Lower lobe of right lung (tissue), 2 donors: ENCODE results near the gene EXOSC3. TPM values are rescaled to one million over a fixed set of nuclear protein-coding genes. Genes with fewer than 3 reads are reported as not detected.

Source experiments
- ATAC-seq, 2 donors: fragments of 200-7000 bp; cut with Tn5 transposase; one replicate each; pipeline ENCODE4 v1.9.1; 2020 to 2022; ENCODE audit warnings: mild to moderate bottlenecking in 2 of 2, moderate library complexity in 2 of 2
- DNase-seq: peaks from one replicate; pipeline ENCODE4 v3.0.0-alpha.2; 2020
- H3K27ac ChIP-seq: fragments of 200-600 bp; one replicate; pipeline ENCODE4 v1.8.0; 2022
- H3K27me3 ChIP-seq: fragments of 200-600 bp; one replicate; pipeline ENCODE4 v1.8.0; 2022; ENCODE audit warnings: low read depth
- H3K36me3 ChIP-seq: fragments of 200-600 bp; one replicate; pipeline ENCODE4 v1.8.0; 2022; ENCODE audit warnings: mild to moderate bottlenecking
- H3K4me1 ChIP-seq: fragments of 200-600 bp; one replicate; pipeline ENCODE4 v1.8.0; 2022
- H3K4me3 ChIP-seq: fragments of 200-600 bp; one replicate; pipeline ENCODE4 v1.8.0; 2022; ENCODE audit warnings: mild to moderate bottlenecking
- H3K9me3 ChIP-seq: fragments of 200-600 bp; one replicate; pipeline ENCODE4 v1.8.0; 2022
- intact Hi-C: fragments of 100-400 bp; cut with DNase I; formaldehyde crosslinking; loops from one replicate; pipeline ENCODE4 v1.11.0; 2022
- total RNA-seq: library from RNA; stranded (reverse); fragmentation: NEBNext Ultra II Directional; extraction: Animal tissue kit (Norgen Biotek cat#: 25700); gene quantifications from one replicate; pipeline ENCODE4 v1.2.1, GENCODE V29; 2021
- TF ChIP-seq, protein P1 (sequence below): fragments of 200-600 bp; IDR thresholded peaks from one replicate; pipeline ENCODE4 v1.8.0; 2022; ENCODE audit warnings: antibody characterized with exemption, mild to moderate bottlenecking
- donor health status: DM: no; HTN: yes; CAD: no; lungs with severe emphysema.

Gene EXOSC3
- total RNA-seq, 1 donor from 2014 or later, result 34.6 TPM

DNA sequence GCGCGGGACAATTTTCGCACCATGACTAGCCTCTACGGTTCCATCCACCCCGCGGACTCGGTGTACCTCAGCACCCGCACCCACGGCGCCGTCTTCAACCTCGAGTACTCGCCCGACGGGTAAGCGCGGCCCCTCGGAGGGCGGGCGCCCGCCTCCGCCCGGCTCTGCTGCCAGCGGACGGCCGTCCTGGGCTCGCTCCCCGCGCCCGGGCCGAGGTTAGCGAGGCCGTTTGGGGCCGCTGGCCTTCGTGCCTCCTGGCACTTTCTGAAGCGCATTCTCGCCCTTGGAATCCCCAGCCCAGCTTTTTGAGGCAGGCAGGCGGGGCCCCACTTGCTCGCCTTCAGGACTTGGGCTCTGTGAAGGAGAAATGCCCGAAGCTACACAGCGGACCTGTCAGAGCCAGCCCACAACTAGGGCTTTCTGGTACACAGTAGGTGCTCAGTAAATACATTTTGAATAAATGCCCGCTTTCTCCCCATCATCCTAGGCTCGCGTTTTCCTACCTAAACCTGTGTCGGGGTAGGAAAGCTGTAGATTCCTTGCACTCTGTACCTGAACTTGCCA lies 16.5 kb upstream of the EXOSC3 start:
- no peaks in the 10 kb centered on the region for H3K36me3 ChIP-seq
- DNase-seq (peak; percentile 69), ATAC-seq (peak; percentile 71 to 88)
- intact Hi-C loops, result no loop called here
- H3K4me1 ChIP-seq, result peaks cover 32% of the 10 kb centered on the region
- H3K27ac ChIP-seq, result peak overlapping the region; percentile 87
- TF ChIP-seq, protein P1, sequence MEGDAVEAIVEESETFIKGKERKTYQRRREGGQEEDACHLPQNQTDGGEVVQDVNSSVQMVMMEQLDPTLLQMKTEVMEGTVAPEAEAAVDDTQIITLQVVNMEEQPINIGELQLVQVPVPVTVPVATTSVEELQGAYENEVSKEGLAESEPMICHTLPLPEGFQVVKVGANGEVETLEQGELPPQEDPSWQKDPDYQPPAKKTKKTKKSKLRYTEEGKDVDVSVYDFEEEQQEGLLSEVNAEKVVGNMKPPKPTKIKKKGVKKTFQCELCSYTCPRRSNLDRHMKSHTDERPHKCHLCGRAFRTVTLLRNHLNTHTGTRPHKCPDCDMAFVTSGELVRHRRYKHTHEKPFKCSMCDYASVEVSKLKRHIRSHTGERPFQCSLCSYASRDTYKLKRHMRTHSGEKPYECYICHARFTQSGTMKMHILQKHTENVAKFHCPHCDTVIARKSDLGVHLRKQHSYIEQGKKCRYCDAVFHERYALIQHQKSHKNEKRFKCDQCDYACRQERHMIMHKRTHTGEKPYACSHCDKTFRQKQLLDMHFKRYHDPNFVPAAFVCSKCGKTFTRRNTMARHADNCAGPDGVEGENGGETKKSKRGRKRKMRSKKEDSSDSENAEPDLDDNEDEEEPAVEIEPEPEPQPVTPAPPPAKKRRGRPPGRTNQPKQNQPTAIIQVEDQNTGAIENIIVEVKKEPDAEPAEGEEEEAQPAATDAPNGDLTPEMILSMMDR, result no peak
- H3K4me3 ChIP-seq, result peak overlapping the region; percentile 92
- H3K9me3 ChIP-seq, result no peaks in the 10 kb centered on the region
- H3K27me3 ChIP-seq, result no peaks in the 10 kb centered on the region

DNA sequence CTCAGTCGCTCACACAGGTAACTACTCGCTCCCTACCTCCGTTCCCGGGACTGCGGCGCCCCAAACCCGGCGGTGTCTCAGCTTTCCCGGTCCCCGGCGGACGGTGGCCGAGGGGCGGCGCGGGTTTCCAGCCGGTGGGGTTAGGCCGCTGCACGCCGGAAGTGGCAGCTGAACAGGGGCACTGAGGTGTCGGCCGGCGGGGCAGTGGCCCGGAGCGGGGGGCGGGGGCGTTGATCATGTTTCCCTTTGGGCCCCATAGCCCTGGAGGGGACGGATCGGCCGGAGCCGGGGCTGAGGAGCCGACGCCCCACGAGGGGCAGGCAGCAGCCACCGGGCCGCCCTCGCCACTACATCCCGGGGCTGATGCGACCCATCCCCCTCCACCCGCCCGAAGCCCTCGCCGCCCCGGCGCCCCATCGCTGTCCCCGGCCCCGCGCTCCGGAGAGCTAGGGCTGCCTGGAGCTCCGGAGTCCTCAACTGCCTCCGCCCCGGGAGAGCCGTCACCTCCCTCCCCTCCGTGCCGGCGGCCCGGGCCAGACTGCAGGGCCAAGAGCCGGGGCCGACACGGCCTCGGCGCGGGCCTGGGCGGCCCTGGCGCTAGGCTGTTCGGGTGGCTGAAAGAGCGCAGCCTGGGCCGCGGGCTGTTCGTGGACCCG lies 15.9 kb upstream of the EXOSC3 start, which contains the start of gene DCAF10:
Gene DCAF10 (plus strand): TSS at position 167 of the 656 bp plus-strand sequence. CDS start 70 bp downstream, at position 237.
- TF ChIP-seq, protein P1, result no peak

DNA sequence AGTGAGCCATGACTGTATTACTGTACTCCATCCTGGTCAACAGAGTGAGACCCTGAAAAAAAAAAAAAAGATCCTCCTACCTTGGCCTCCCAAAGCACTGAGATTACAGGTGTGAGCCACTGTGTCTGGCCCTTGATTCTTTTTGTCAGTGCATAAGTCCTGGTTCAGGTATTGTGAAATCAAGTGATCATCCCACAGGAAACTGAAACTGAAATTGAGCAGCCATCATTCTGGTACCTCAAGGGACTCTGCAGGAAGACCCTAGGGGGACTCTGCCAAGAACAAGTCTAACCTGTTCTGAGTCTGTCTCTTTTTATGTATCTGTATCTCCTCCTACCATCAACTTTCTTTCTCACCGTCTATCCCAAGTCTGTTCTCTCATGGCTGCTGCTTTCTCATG lies 13.8 kb upstream of the EXOSC3 start:
- no peaks in the 10 kb centered on the region for H3K9me3 ChIP-seq
- H3K36me3 ChIP-seq, result no peaks in the 10 kb centered on the region
- DNase-seq, result no peak
- no peaks in the 10 kb centered on the region for H3K27me3 ChIP-seq
- no peak overlapping the region for H3K4me3 ChIP-seq
- peaks cover 29% of the 10 kb centered on the region for H3K4me1 ChIP-seq
- no peak for ATAC-seq
- intact Hi-C loops, result no loop called here
- TF ChIP-seq, protein P1, result no peak
- H3K27ac ChIP-seq, result no peak overlapping the region

More for the DNA sequence above, 15.9 kb upstream of the EXOSC3 start, which contains the start of gene DCAF10:
- H3K36me3 ChIP-seq, result no peaks in the 10 kb centered on the region
- ATAC-seq (peak; percentile 96 to 98), DNase-seq (peak; percentile 91)
- H3K27me3 ChIP-seq, result no peaks in the 10 kb centered on the region
- H3K9me3 ChIP-seq, result no peaks in the 10 kb centered on the region
- intact Hi-C loops, result no loop called here
- H3K27ac ChIP-seq, result peak within 1 kb of the TSS; percentile 87
- peak within 1 kb of the TSS; percentile 92 for H3K4me3 ChIP-seq
- H3K4me1 ChIP-seq, result peaks cover 32% of the 10 kb centered on the region

DNA sequence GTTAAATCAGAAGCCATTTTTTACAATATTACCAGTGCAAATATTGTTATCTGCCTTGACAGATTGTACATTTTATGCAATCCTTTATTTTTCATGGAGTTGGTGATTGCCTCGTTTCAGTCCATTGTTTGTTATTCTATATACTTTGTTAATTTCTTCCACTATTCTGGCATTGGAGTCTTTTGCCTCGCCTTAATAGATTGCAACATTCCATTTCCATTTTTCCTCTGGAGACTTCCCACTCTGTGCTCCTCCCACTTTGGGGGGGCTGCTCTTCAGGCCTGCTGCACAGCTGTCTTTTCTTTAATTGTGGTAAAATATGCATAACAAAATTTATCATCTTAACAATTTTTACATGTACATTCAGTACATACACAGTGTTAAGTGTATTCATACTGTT lies 11.4 kb upstream of the EXOSC3 start:
- Histone ChIP-seq H3K9me3 (no peaks in the 10 kb centered on the region), H3K4me1 (peaks cover 8% of the 10 kb centered on the region), H3K36me3 (no peaks in the 10 kb centered on the region), H3K27ac (no peak overlapping the region), H3K4me3 (no peak overlapping the region), H3K27me3 (no peaks in the 10 kb centered on the region)
- ATAC-seq (no peak), DNase-seq (no peak)
- intact Hi-C loops, result no loop called here
- TF ChIP-seq, protein P1, result no peak

DNA sequence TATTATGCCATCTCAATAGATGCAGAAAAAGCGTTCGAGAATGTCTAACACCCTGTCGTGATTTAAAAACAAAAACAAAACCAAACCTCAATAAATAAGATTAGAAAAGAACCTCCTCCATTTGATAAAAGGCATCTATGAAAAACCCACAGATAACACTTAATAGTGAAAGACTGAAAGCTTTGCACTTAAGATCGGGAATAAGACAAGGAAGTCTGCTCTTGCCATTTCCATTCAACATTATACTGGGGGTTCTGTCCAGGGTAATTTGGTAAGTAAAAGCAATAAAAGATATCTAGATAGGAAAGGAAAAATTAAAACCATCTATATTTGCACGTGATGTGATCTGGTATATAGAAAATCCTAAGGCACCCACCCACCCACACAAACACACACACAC lies 7.3 kb upstream of the EXOSC3 start:
- ATAC-seq, result no peak
- intact Hi-C loops, result no loop called here
- Histone ChIP-seq H3K4me3 (no peak overlapping the region), H3K9me3 (no peaks in the 10 kb centered on the region), H3K36me3 (no peaks in the 10 kb centered on the region), H3K4me1 (no peaks in the 10 kb centered on the region), H3K27ac (no peak overlapping the region), H3K27me3 (peaks cover 1% of the 10 kb centered on the region)
- TF ChIP-seq, protein P1, result no peak
- DNase-seq, result no peak
